Suprapubic skin (tissue), 4 donors: Measurements from ENCODE around the gene C9orf153. TPM values are rescaled to one million over a fixed set of nuclear protein-coding genes. Genes with fewer than 3 reads are reported as not detected.

Experiments used
- DNase-seq, 2 donors: peaks; one replicate each; pipeline ENCODE4 v3.0.0-alpha.2; 2019; ENCODE audit warnings: low spot score in 2 of 2
- H3K27ac ChIP-seq: fragments of 200-600 bp; sonication (generic); one replicate; pipeline ENCODE4 v1.5.1; 2019
- H3K27me3 ChIP-seq: fragments of 200-600 bp; sonication (generic); one replicate; pipeline ENCODE4 v1.5.1; 2019
- H3K36me3 ChIP-seq: fragments of 200-600 bp; sonication (generic); one replicate; pipeline ENCODE4 v1.5.1; 2019
- H3K4me1 ChIP-seq: fragments of 200-600 bp; sonication (generic); one replicate; pipeline ENCODE4 v1.5.1; 2019
- H3K4me3 ChIP-seq: fragments of 200-600 bp; sonication (generic); one replicate; pipeline ENCODE4 v1.5.1; 2019; ENCODE audit warnings: mild to moderate bottlenecking
- H3K9me3 ChIP-seq: fragments of 200-600 bp; sonication (generic); one replicate; pipeline ENCODE4 v1.5.1; 2019
- CTCF ChIP-seq, 2 donors: fragments of 200-600 bp in 1 of 2; fragments of 450-650 bp in 1 of 2; sonication (generic) in 1 of 2; IDR thresholded peaks; one replicate each; pipeline ENCODE4 v1.5.1; 2016 to 2019; ENCODE audit warnings: antibody characterized with exemption in 2 of 2, mild to moderate bottlenecking in 1 of 2, moderate library complexity in 1 of 2
- EP300 ChIP-seq: sonication (generic); formaldehyde crosslinking; IDR thresholded peaks from one replicate; pipeline ENCODE4 v1.6.1; 2017; ENCODE audit warnings: antibody characterized with exemption
- POLR2A ChIP-seq, 2 donors: fragments of 450-650 bp; IDR thresholded peaks; one replicate each; pipeline ENCODE4 v1.6.1; 2017; ENCODE audit warnings: antibody characterized with exemption in 2 of 2, mild to moderate bottlenecking in 2 of 2, moderate library complexity in 2 of 2
- POLR2AphosphoS5 ChIP-seq, 3 donors: sonication (generic); formaldehyde crosslinking; IDR thresholded peaks; one replicate each; pipeline ENCODE4 v1.6.1; 2017; ENCODE audit warnings: antibody characterized with exemption in 3 of 3
- WGBS: methylation state at CpG from one replicate; pipeline ENCODE4 v1.1.5; 2018; 5-methylcytosine and 5-hydroxymethylcytosine counted together
- total RNA-seq, 4 donors: library from RNA; depleted of rRNA; stranded (reverse); fragments of >200 nt; gene quantifications; one replicate each; pipeline ENCODE4 v1.1.0, GENCODE V29; 2016

The C9orf153 gene
- total RNA-seq, 4 donors from 2014 or later = 0.34 to 7.6 TPM; not detected in 2

DNA sequence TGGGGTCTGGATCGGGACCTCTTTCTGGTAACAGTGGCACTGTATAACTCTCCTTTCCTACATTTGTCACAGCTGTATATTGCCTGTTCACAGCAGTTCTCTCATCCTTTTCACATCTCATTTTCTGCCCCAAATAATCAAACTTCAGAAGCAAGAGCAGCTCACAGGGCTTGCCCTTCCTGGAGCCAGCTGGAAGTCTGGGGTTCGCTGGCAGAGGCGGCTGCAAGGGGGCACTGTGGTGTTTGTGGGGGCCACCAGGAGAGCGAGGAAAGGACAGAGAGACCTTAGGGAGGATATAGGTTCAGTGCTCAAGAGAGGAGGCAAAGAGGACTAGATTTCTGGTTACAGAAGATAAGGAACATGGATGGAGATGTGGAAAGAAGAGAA lies 75.3 kb downstream of the C9orf153 start:
- 93% methylated on average over 4 of the region's 4 CpGs for WGBS
- H3K27me3 ChIP-seq = no peaks in the 10 kb centered on the region
- H3K9me3 ChIP-seq = no peaks in the 10 kb centered on the region
- H3K4me1 ChIP-seq = no peaks in the 10 kb centered on the region
- no peaks in the 10 kb centered on the region for H3K36me3 ChIP-seq
- no peak for DNase-seq
- TF ChIP-seq CTCF (IDR thresholded peaks at IDR 0.05) (no peak), POLR2A (IDR thresholded peaks at IDR 0.05) (no peak), POLR2AphosphoS5 (IDR thresholded peaks at IDR 0.05) (no peak), EP300 (no peak)
- no peak overlapping the region for H3K27ac ChIP-seq
- H3K4me3 ChIP-seq = no peak overlapping the region

DNA sequence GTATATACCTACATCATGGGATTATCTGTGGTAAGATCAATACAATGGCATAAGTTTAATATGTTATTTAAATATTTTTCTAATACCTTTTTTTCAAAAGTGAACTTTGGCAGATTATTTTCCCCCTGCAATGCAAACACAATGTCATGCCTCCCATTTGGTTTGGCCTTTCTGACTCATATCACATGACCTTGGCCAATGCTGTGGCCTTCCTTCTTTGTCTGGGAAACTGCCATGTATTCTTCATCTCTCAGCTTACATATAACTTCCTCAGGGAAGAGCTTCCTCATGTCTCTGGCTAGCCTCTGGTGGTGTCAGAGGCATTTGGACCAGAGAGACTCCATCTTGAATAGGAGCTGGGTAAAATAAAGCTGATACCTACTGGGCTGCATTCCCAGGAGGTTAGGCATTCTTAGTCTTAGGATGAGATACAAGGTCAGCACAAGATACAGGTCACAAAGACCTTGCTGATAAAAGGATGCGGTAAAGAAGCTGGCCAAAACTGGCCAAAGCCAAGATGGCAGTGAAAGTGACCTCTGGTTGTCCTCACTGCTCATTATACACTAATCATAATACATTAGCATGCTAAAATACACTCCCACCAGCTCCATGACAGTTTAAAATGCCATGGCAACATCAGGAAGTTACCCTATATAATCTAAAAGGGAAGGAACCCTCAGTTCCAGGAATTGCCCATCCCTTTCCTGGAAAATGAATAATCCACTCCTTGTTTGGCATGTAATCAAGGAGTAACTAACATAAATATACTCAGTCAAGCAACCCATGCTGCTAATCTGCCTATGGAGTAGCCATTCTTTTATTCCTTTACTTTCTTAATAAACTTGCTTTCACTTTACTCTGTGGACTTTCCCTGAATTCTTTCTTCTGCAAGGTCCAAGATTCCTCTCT lies 76.0 kb downstream of the C9orf153 start:
- no peak for DNase-seq
- no peak for TF ChIP-seq EP300
- no peak for TF ChIP-seq POLR2A (IDR thresholded peaks at IDR 0.05)
- no peak for TF ChIP-seq CTCF (IDR thresholded peaks at IDR 0.05)
- TF ChIP-seq POLR2AphosphoS5 (IDR thresholded peaks at IDR 0.05) = no peak
- no peaks in the 10 kb centered on the region for H3K9me3 ChIP-seq
- no peaks in the 10 kb centered on the region for H3K27me3 ChIP-seq
- H3K36me3 ChIP-seq = no peaks in the 10 kb centered on the region
- H3K4me3 ChIP-seq = no peak overlapping the region
- WGBS = 87% methylated on average over 1 of the region's 1 CpG
- H3K27ac ChIP-seq = no peak overlapping the region
- no peaks in the 10 kb centered on the region for H3K4me1 ChIP-seq

DNA sequence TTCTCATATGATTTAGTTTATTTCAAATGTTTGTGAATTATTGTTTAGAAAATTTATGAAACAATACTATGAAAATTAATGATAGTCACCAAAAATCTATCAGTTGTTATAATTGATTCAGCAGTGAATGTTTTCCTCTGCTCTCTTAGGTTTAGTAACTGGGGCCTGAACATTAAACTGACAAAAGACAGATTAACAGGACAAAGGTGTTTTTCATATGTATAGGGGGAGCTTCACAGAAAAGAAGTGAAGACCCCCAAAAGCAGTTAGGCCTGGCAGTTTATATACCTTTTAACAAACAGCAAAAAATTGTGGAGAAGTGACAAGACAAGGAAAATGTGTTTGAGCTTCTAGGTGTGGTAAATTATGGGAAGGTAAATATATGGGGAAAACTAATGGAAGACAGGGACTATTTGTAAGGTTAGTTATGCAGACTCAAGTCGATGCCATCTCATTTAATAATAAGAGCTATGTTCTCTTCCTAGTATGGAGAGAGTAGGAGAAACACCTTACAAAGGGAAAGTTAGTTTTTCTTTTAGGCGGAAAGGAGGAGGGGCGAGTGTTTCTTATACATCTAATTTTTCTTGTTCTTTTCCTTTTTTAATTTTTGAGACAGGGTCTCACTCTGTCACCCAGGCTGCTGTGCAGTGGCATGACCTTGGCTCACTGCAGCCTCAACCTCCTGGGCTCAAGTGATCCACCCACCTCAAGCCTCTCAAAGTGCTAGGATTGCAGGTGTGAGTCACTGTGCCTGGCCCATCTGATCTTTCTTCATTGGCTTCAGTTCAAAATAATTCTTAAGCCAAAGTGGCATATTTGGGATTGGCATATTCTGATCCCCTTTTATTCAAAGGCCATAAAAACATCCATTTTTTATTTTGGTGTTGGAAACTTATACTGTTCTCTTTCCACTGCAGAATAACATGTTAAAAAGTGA lies 77.8 kb downstream of the C9orf153 start:
- no peak overlapping the region for H3K27ac ChIP-seq
- WGBS = 79% methylated on average over 3 of the region's 3 CpGs
- TF ChIP-seq CTCF (IDR thresholded peaks at IDR 0.05) = no peak
- TF ChIP-seq POLR2AphosphoS5 (IDR thresholded peaks at IDR 0.05) = no peak
- TF ChIP-seq POLR2A (IDR thresholded peaks at IDR 0.05) = no peak
- no peak for TF ChIP-seq EP300
- no peak for DNase-seq
- H3K9me3 ChIP-seq = no peaks in the 10 kb centered on the region
- no peaks in the 10 kb centered on the region for H3K36me3 ChIP-seq
- H3K27me3 ChIP-seq = no peaks in the 10 kb centered on the region
- no peak overlapping the region for H3K4me3 ChIP-seq
- H3K4me1 ChIP-seq = no peaks in the 10 kb centered on the region

DNA sequence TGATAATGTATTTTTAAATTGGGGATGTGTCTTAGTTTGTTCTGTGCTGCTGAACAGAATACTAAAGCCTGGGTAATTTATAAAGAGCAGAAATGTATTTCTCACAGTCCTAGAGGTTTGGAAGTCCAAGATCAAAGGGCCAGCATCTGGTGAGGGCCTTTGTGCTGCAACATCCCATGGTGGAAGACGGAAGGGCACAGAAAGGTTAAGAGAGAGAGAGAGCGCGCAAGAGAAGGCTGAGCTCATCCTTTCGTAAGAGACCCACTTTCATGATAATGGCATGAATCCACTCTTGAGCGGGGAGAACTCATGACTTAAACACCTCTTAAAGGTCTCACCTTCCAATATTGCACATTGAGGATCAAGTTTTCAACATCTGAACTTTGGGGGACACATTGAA lies 81.0 kb downstream of the C9orf153 start:
- Histone ChIP-seq H3K9me3 (no peaks in the 10 kb centered on the region), H3K36me3 (no peaks in the 10 kb centered on the region), H3K4me3 (no peak overlapping the region), H3K27ac (no peak overlapping the region), H3K4me1 (no peaks in the 10 kb centered on the region), H3K27me3 (no peaks in the 10 kb centered on the region)
- TF ChIP-seq POLR2AphosphoS5 (IDR thresholded peaks at IDR 0.05) (no peak), CTCF (IDR thresholded peaks at IDR 0.05) (no peak), POLR2A (IDR thresholded peaks at IDR 0.05) (no peak), EP300 (no peak)
- WGBS = 90% methylated on average over 5 of the region's 5 CpGs
- DNase-seq = no peak

GRCh38 chr9:86177995-86178394 lies 81.5 kb downstream of the C9orf153 start:
- H3K27ac ChIP-seq = no peak overlapping the region
- TF ChIP-seq POLR2AphosphoS5 (IDR thresholded peaks at IDR 0.05) (no peak), CTCF (IDR thresholded peaks at IDR 0.05) (no peak), POLR2A (IDR thresholded peaks at IDR 0.05) (no peak), EP300 (no peak)
- 51% methylated on average over 1 of the region's 1 CpG for WGBS
- H3K36me3 ChIP-seq = no peaks in the 10 kb centered on the region
- H3K27me3 ChIP-seq = no peaks in the 10 kb centered on the region
- H3K4me1 ChIP-seq = no peaks in the 10 kb centered on the region
- H3K4me3 ChIP-seq = no peak overlapping the region
- no peaks in the 10 kb centered on the region for H3K9me3 ChIP-seq
- DNase-seq = no peak
